Stimulated activated CD4-positive, alpha-beta T cell treated with anti-CD3 and anti-CD28 coated beads, TNF-alpha, amount 100 ng/mL, for 4 hours (primary cell): ENCODE measurements around the gene ST6GALNAC6.

Experiments used
- DNase-seq, 3 experiments: peaks; one replicate each; pipeline ENCODE4 v3.0.0-alpha.2; 2020; ENCODE audit warnings: low read depth in 3 of 3

ST6GALNAC6 gene

GRCh38 chr9:127916720-127917581, 17.5 kb upstream of the ST6GALNAC6 start, which contains the start of gene ST6GALNAC4:
TSS of gene ST6GALNAC4 (minus strand) at chr9:127917041. CDS start at chr9:127916419, 622 bp downstream.
- DNase-seq, result peak; percentile 91 to 97 (median 93)

GRCh38 chr9:127915801-127916719, 16.7 kb upstream of the ST6GALNAC6 start:
- DNase-seq, result no peak

GRCh38 chr9:127915325-127915752, 15.9 kb upstream of the ST6GALNAC6 start:
- DNase-seq, result no peak

GRCh38 chr9:127913682-127914081, 14.3 kb upstream of the ST6GALNAC6 start:
- no peak for DNase-seq

- DNase-seq, result no peak
These were observed 13.5 kb upstream of the ST6GALNAC6 start for GRCh38 chr9:127912882-127913281.

- no peak for DNase-seq
These were observed 12.9 kb upstream of the ST6GALNAC6 start for GRCh38 chr9:127912296-127912695.

GRCh38 chr9:127910613-127911205, 11.3 kb upstream of the ST6GALNAC6 start:
- no peak for DNase-seq

- no peak for DNase-seq
These were observed 10.5 kb upstream of the ST6GALNAC6 start for GRCh38 chr9:127909839-127910273.

- DNase-seq, result no peak
These were observed 9.2 kb upstream of the ST6GALNAC6 start for GRCh38 chr9:127908660-127908926.

- DNase-seq, result no peak
These were observed 8.7 kb upstream of the ST6GALNAC6 start for GRCh38 chr9:127907867-127908659.

GRCh38 chr9:127905788-127906191, 6.4 kb upstream of the ST6GALNAC6 start:
- DNase-seq, result peak in 1 of 3 experiments; percentile 37

- peak in 1 of 3 experiments; percentile 52 for DNase-seq
These were observed 5.8 kb upstream of the ST6GALNAC6 start for GRCh38 chr9:127905004-127905728.

GRCh38 chr9:127904561-127905003, 5.2 kb upstream of the ST6GALNAC6 start:
- no peak for DNase-seq

GRCh38 chr9:127903557-127904475, 4.4 kb upstream of the ST6GALNAC6 start:
- peak in 2 of 3 experiments; percentile 42 to 43 for DNase-seq

- DNase-seq, result no peak
These were observed 823 bp downstream of the ST6GALNAC6 start for GRCh38 chr9:127898433-127899127.

- no peak for DNase-seq
These were observed 2.2 kb downstream of the ST6GALNAC6 start for GRCh38 chr9:127897193-127897692.

- DNase-seq, result no peak
These were observed 2.8 kb downstream of the ST6GALNAC6 start for GRCh38 chr9:127896395-127897192.

GRCh38 chr9:127895811-127896210, 3.6 kb downstream of the ST6GALNAC6 start:
- no peak for DNase-seq
